AG09319 (cell line): Measurements from ENCODE around the gene ELMOD3.

Experiments
- DNase-seq: peaks from one replicate; pipeline ENCODE4 v3.0.0-alpha.2; 2010; ENCODE audit warnings: low read depth; ENCODE audit errors: extremely low read depth
- TF ChIP-seq, protein P1 (sequence below): IDR thresholded peaks from 2 replicates; pipeline ENCODE4 v1.5.1; 2011; ENCODE audit warnings: low read depth, mild to moderate bottlenecking, inconsistent platforms, low read length, moderate library complexity

Gene ELMOD3

DNA sequence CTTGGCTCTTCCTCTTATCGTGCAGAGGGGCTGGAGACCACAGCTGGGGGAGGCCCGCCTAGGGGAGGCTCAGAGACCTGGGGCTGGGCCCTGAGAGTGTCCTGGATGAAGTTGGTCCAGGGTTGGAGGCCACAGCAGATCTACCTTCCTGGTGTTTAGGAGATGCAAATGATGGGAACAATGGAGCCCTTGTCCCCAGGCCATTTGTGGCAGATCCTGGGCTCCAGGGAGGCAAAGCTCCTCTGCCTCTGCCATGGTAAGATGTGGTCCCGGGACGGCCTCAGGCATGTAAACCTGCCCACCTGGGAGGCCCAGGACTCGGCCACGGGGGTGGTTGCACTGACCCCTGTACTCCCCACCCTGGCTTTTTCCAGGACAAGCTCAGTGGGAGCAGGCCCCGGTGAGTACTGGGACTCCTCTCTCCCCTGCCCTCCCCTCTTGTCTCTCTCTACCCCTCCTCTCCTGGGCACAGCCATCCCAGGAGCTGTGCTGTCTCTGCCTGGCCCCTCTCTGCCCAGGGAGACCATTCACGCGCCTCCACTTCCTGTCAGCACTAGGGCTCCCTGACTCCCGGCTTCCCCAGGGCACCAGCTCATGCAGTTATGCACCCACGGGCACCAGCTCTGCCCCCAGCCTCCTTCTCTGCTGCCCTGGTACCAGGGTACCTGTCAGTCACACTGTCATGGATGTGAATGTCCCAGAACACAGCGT lies 74.8 kb downstream of the ELMOD3 start:
- TF ChIP-seq, protein P1, sequence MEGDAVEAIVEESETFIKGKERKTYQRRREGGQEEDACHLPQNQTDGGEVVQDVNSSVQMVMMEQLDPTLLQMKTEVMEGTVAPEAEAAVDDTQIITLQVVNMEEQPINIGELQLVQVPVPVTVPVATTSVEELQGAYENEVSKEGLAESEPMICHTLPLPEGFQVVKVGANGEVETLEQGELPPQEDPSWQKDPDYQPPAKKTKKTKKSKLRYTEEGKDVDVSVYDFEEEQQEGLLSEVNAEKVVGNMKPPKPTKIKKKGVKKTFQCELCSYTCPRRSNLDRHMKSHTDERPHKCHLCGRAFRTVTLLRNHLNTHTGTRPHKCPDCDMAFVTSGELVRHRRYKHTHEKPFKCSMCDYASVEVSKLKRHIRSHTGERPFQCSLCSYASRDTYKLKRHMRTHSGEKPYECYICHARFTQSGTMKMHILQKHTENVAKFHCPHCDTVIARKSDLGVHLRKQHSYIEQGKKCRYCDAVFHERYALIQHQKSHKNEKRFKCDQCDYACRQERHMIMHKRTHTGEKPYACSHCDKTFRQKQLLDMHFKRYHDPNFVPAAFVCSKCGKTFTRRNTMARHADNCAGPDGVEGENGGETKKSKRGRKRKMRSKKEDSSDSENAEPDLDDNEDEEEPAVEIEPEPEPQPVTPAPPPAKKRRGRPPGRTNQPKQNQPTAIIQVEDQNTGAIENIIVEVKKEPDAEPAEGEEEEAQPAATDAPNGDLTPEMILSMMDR: no peak
- no peak for DNase-seq

DNA sequence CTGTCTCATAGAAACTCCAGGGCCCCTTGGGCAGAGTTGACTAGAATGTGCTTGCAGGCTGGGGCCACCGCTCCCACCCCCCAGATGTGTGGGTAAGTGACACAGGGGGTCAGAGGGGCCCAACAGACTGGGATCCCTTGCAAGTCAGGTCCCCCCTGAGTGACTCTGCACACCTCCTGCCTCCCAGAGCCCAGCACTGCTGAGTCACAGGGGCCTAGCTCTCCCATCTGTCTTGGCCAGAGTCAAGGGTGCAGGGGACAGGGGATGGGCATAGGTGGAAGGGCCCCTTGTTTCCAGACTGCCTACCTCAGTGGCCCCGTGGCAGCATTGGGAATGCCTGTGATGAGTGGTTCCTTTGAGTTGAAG lies 75.3 kb downstream of the ELMOD3 start:
- DNase-seq: no peak
- TF ChIP-seq, protein P1: no peak

DNA sequence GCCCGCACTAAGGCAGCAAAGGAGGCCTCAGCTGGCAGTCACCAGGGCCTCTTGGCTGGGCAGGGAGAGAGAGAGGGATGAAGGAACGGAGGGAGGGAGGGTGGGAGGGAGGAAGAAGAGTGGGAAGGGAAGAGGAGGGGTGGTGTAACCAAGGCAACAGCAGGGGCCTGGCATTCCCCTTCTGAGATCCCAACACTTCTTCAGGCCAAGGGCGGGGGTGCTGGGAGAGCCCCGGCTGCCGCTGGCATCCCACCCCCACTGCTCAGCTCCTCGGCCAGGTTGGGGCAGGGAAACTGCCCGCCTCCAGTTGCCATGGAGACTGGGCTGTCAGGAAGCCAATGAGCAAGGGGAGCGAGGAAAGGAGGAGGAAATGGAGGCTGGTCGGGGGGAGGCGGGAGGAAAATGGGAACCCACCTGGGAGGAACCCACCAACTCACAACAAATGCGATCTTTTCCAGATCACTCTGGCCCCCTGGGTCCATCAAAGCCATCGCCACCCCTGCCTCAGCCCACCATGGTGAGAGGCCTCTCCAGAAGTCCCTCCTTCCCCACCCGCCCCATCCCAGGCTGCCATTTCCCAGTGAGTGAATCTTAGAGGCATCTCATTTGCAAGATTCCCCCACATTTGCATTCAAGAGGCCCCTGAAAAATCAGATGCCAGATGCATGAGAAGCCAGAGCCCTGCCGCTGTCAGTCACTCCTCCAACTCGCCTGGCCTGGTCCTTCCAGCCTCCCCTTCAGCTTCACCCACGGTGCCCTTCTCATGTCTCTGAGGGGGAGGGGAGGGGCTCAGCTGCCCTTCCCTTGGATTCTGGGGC lies 76.4 kb downstream of the ELMOD3 start:
- TF ChIP-seq, protein P1: no peak
- DNase-seq: no peak

DNA sequence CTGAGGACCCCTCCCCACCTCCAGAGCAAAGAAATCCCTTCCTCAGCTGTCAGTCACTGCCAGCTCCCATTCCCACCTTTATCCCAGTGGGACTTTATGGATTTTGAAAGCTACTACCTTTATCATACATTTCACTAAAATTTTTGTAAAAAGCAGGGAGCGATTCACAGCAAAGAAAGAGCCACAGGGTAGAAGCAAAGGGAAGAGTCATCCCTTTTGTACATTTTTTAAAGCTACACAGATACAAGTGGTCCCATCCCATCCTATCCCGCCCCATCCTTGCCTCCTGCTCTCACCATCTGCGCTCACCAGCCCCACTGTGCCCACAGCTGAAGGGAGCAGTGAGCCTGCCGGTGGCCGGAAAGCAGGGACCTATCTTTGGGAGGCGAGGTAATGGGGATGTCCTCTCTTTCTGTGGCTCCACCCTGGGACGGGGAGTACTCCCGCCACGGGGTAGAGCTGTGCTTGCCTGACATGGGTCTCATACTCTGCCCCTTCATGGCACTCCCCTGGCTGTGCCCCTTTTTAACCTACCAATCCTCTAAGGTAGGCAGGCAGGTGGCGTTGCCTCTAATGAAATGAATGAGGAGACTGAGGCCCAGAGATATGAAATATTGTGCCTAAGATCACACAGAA lies 77.1 kb downstream of the ELMOD3 start:
- TF ChIP-seq, protein P1: no peak
- no peak for DNase-seq

DNA sequence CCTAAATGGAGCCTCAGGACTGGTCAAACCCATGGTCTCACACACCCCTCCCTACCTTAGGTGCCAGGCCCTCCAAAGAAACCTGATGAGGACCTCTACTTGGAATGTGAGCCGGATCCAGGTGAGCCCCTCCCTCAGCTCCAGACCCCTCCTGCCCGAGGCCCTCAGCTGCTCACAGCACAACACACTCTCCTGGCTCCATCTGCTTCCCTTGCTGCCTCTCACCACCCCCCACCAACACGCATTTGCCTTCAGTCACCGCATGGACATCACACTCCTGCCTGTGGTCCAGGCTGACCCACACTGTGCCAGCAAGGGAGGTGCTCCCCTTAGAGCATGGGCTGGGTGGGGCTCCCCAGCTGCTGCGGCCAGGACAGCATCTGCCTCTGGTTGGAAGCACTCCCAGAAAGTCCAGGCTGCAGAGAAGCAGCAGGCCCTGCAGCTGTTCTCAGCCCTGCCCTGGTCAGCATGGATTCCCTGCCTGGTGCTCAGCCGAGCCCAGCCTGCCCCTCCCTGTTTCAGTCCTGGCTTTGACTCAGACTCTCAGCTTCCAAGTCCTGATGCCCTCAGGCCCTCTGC lies 79.0 kb downstream of the ELMOD3 start:
- peak; percentile 96 for DNase-seq
- TF ChIP-seq, protein P1: no peak

DNA sequence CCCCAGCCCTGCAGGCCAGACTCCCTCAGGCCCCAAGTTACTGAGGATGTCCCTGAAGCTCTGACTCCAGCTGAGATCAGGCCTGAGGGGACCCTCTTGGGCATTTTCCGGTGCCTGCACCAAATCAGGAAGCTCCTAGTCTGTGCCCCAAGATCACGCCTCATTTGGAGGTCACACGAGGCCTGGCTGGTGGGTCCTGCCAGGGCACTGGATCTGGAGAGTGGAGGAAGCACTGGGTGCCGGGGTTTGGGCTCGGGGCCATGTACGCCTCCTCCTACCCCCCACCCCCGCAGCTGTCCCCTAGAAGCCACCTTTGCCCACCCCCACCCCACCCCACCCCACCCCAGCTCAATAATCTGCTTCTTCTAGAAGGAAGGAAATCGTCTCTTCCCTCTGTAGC lies 80.1 kb downstream of the ELMOD3 start:
- TF ChIP-seq, protein P1: no peak
- no peak for DNase-seq
